PC-3 (cell line): ENCODE measurements around the gene UNC93A.

Experiments
- CTCF ChIP-seq: fragments of 300-600 bp; sonication (generic); conservative IDR thresholded peaks from 2 replicates; pipeline ENCODE4 v1.5.1; 2017; ENCODE audit warnings: antibody characterized with exemption, low read depth, mild to moderate bottlenecking, low read length
- EZH2 ChIP-seq: fragments of 300-600 bp; sonication (generic); IDR thresholded peaks from one replicate; pipeline ENCODE4 v1.6.1; 2017; ENCODE audit warnings: antibody characterized with exemption, mild to moderate bottlenecking, low read length; ENCODE audit not compliant: unreplicated experiment

GRCh38 chr6:167330750-167331149 lies 39.6 kb downstream of the UNC93A start:
- TF ChIP-seq CTCF (no peak), EZH2 (no peak)
